MCF 10A (cell line): ENCODE measurements around the gene LHX3. TPM values are rescaled to one million over a fixed set of nuclear protein-coding genes. Genes with fewer than 3 reads are reported as not detected.

Experiments used
- BruUV-seq: library from RNA; stranded (reverse); fragments of 400-500 nt; replicated peaks from 2 replicates; lab custom pipeline; 2021; lab: Mats Ljungman, UMichigan
- CTCF ChIA-PET: fragments of 300-600 bp; sonication (Branson Sonifier 250); formaldehyde crosslinking; extraction: SDS; loops from one replicate; lab custom pipeline; 2021; ENCODE audit warnings: antibody characterized with exemption, inconsistent platforms; lab: Yijun Ruan, JAX
- POLR2A ChIA-PET: fragments of 300-600, 350-650 bp; sonication (Branson Sonifier 250); formaldehyde crosslinking; extraction: SDS; loops from one replicate; lab custom pipeline; 2020; ENCODE audit warnings: antibody characterized with exemption, inconsistent platforms; lab: Yijun Ruan, JAX
- DNase-seq: peaks from one replicate; pipeline ENCODE4 v3.0.0-alpha.2; 2018; ENCODE audit not compliant: unreplicated experiment
- H3K27ac Mint-ChIP-seq: one replicate; pipeline ENCODE4 v1.8.0; 2022; ENCODE audit warnings: mild to moderate bottlenecking, low read depth, mixed read lengths; ENCODE audit not compliant: unreplicated experiment
- H3K27me3 Mint-ChIP-seq: one replicate; pipeline ENCODE4 v1.8.0; 2022; ENCODE audit warnings: mixed read lengths; ENCODE audit not compliant: insufficient read depth, unreplicated experiment
- H3K36me3 Mint-ChIP-seq: one replicate; pipeline ENCODE4 v1.8.0; 2022; ENCODE audit warnings: mild to moderate bottlenecking, moderate library complexity, mixed read lengths; ENCODE audit not compliant: insufficient read depth, unreplicated experiment
- H3K4me1 Mint-ChIP-seq: one replicate; pipeline ENCODE4 v1.8.0; 2022; ENCODE audit warnings: mixed read lengths; ENCODE audit not compliant: insufficient read depth, unreplicated experiment
- H3K4me3 Mint-ChIP-seq: one replicate; pipeline ENCODE4 v1.8.0; 2022; ENCODE audit warnings: mild to moderate bottlenecking, moderate library complexity, mixed read lengths; ENCODE audit not compliant: unreplicated experiment
- H3K9me3 Mint-ChIP-seq: one replicate; pipeline ENCODE4 v1.8.0; 2022; ENCODE audit warnings: mixed read lengths; ENCODE audit not compliant: unreplicated experiment
- CTCF ChIP-seq: fragments of 200-600 bp; IDR thresholded peaks from one replicate; pipeline ENCODE4 v1.8.0; 2022; ENCODE audit warnings: antibody characterized with exemption, mild to moderate bottlenecking; ENCODE audit not compliant: unreplicated experiment
- intact Hi-C: fragments of 100-400 bp; cut with micrococcal nuclease; formaldehyde crosslinking; loops from 2 replicates; pipeline ENCODE4 v1.14.1; 2022
- total RNA-seq: library from RNA; stranded (reverse); gene quantifications from 2 replicates; pipeline ENCODE4 v1.2.3, GENCODE V29; 2022

LHX3 gene
- total RNA-seq, 1 experiment from 2014 or later, result 0.26 TPM

GRCh38 chr9:136212345-136212950, 7.5 kb upstream of the LHX3 start:
- Mint-ChIP-seq H3K27me3 (no peaks in the 10 kb centered on the region), H3K9me3 (no peaks in the 10 kb centered on the region), H3K4me3 (no peak overlapping the region), H3K4me1 (no peaks in the 10 kb centered on the region), H3K36me3 (peaks cover 54% of the 10 kb centered on the region), H3K27ac (no peak overlapping the region)
- no peak for DNase-seq
- no peak for TF ChIP-seq CTCF
- intact Hi-C loops, result no loop called here
- POLR2A ChIA-PET, result no interaction called here
- BruUV-seq, result no TSS peak
- CTCF ChIA-PET, result interaction anchor here (0.7 kb wide), 2 partner anchors 13 to 42 kb away, joined by 3 to 4 read pairs; no protein-coding TSS in a partner anchor

- H3K36me3 Mint-ChIP-seq, result peaks cover 53% of the 10 kb centered on the region
- DNase-seq, result no peak
- ChIA-PET POLR2A (interaction anchor here (0.7 kb wide), 1 partner anchor 8 kb away, joined by 4 read pairs; no protein-coding TSS in a partner anchor), CTCF (interaction anchor here (0.7 kb wide), 1 partner anchor 14 kb away, joined by 3 read pairs; no protein-coding TSS in a partner anchor)
- no peaks in the 10 kb centered on the region for H3K27me3 Mint-ChIP-seq
- H3K27ac Mint-ChIP-seq, result no peak overlapping the region
- intact Hi-C loops, result no loop called here
- no peaks in the 10 kb centered on the region for H3K4me1 Mint-ChIP-seq
- H3K9me3 Mint-ChIP-seq, result no peaks in the 10 kb centered on the region
- no peak for TF ChIP-seq CTCF
- no TSS peak for BruUV-seq
- no peak overlapping the region for H3K4me3 Mint-ChIP-seq
These were observed 6.8 kb upstream of the LHX3 start for GRCh38 chr9:136211441-136212344.

- no peaks in the 10 kb centered on the region for H3K4me1 Mint-ChIP-seq
- POLR2A ChIA-PET, result interaction anchor here (0.7 kb wide), 1 partner anchor 9 kb away, joined by 4 read pairs; no protein-coding TSS in a partner anchor
- no TSS peak for BruUV-seq
- DNase-seq, result no peak
- CTCF ChIA-PET, result no interaction called here
- no peaks in the 10 kb centered on the region for H3K27me3 Mint-ChIP-seq
- TF ChIP-seq CTCF, result no peak
- no peak overlapping the region for H3K27ac Mint-ChIP-seq
- peaks cover 47% of the 10 kb centered on the region for H3K36me3 Mint-ChIP-seq
- intact Hi-C loops, result no loop called here
- no peak overlapping the region for H3K4me3 Mint-ChIP-seq
- no peaks in the 10 kb centered on the region for H3K9me3 Mint-ChIP-seq
These were observed 6.1 kb upstream of the LHX3 start for GRCh38 chr9:136211006-136211405.

GRCh38 chr9:136210276-136210675, 5.3 kb upstream of the LHX3 start:
- H3K27ac Mint-ChIP-seq, result no peak overlapping the region
- no peaks in the 10 kb centered on the region for H3K9me3 Mint-ChIP-seq
- CTCF ChIA-PET, result interaction anchor here (0.6 kb wide), 1 partner anchor 330 kb away, joined by 4 read pairs; no protein-coding TSS in a partner anchor
- intact Hi-C loops, result no loop called here
- peaks cover 39% of the 10 kb centered on the region for H3K36me3 Mint-ChIP-seq
- H3K4me3 Mint-ChIP-seq, result no peak overlapping the region
- BruUV-seq, result no TSS peak
- no peaks in the 10 kb centered on the region for H3K27me3 Mint-ChIP-seq
- no peak for DNase-seq
- TF ChIP-seq CTCF, result no peak
- POLR2A ChIA-PET, result no interaction called here
- no peaks in the 10 kb centered on the region for H3K4me1 Mint-ChIP-seq
